Fibroblast of lung (primary cell): Measurements from ENCODE around the gene SPACA9. TPM values are rescaled to one million over a fixed set of nuclear protein-coding genes. Genes with fewer than 3 reads are reported as not detected.

Experiments used
- DNase-seq, 2 donors: peaks; one replicate each; pipeline versions ENCODE4 v3.0.0 to v3.0.0-alpha.2; 2010; ENCODE audit warnings: low read depth in 2 of 2
- H2AFZ ChIP-seq: 2 replicates; pipeline ENCODE4 v1.5.1; 2012; ENCODE audit warnings: low read length, control low read depth, inconsistent platforms
- H3K27ac ChIP-seq: 2 replicates; pipeline ENCODE4 v1.5.1; 2011; ENCODE audit warnings: low read length, control low read depth; ENCODE audit not compliant: insufficient read depth
- H3K27me3 ChIP-seq: 2 replicates; pipeline ENCODE4 v1.5.1; 2011; ENCODE audit warnings: mild to moderate bottlenecking, low read length; ENCODE audit not compliant: control insufficient read depth, insufficient read depth
- H3K36me3 ChIP-seq: 2 replicates; pipeline ENCODE4 v1.5.1; 2011; ENCODE audit warnings: low read length; ENCODE audit not compliant: control insufficient read depth, insufficient read depth
- H3K4me1 ChIP-seq: 2 replicates; pipeline ENCODE4 v1.5.1; 2011; ENCODE audit warnings: low read length; ENCODE audit not compliant: control insufficient read depth, insufficient read depth; ENCODE audit errors: extremely low read depth
- H3K4me2 ChIP-seq: 2 replicates; pipeline ENCODE4 v1.5.1; 2011; ENCODE audit warnings: low read length, control low read depth; ENCODE audit not compliant: insufficient read depth; ENCODE audit errors: extremely low read depth
- H3K4me3 ChIP-seq, 4 experiments: fragments of 200-600 bp in 1 of 4; sonication (generic) in 1 of 4; replicated peaks in 1 of 4; 2 replicates each; pipeline ENCODE4 v1.5.1; 2011 to 2016; ENCODE audit warnings: low read length in 4 of 4, low read depth in 3 of 4, mild to moderate bottlenecking in 3 of 4, control low read depth in 2 of 4, inconsistent platforms in 1 of 4, mixed read lengths in 1 of 4; ENCODE audit not compliant: insufficient read depth in 1 of 4; ENCODE audit errors: control extremely low read depth in 1 of 4
- H3K79me2 ChIP-seq: 2 replicates; pipeline ENCODE4 v1.5.1; 2012; ENCODE audit warnings: mild to moderate bottlenecking, low read length, inconsistent platforms; ENCODE audit not compliant: control insufficient read depth, insufficient read depth
- H3K9ac ChIP-seq: 2 replicates; pipeline ENCODE4 v1.5.1; 2011; ENCODE audit warnings: mild to moderate bottlenecking, low read length, control low read depth; ENCODE audit not compliant: insufficient read depth
- H3K9me3 ChIP-seq: 2 replicates; pipeline ENCODE4 v1.5.1; 2012; ENCODE audit warnings: low read depth, low read length; ENCODE audit not compliant: control insufficient read depth, insufficient read depth
- H4K20me1 ChIP-seq: 2 replicates; pipeline ENCODE4 v1.5.1; 2011; ENCODE audit warnings: low read length; ENCODE audit not compliant: control insufficient read depth, insufficient read depth; ENCODE audit errors: extremely low read depth
- CTCF ChIP-seq, 2 donors: IDR thresholded peaks in 1 of 2; conservative IDR thresholded peaks in 1 of 2; 1 replicate in 1 of 2; 2 replicates in 1 of 2; pipeline ENCODE4 v1.5.1; 2011 to 2012; ENCODE audit warnings: low read length in 2 of 2, control low read depth in 1 of 2, inconsistent platforms in 1 of 2, low read depth in 1 of 2, mild to moderate bottlenecking in 1 of 2
- EZH2 ChIP-seq: IDR thresholded peaks from 2 replicates; pipeline ENCODE4 v1.5.1; 2012; ENCODE audit warnings: low read length, control low read depth, mild to moderate bottlenecking; ENCODE audit errors: missing control alignments
- polyA plus RNA-seq, 2 donors: library from polyadenylated mRNA; depleted of rRNA in 1 of 2; stranded (reverse) in 1 of 2; unstranded in 1 of 2; fragments of >200 nt; gene quantifications; 2 replicates each; pipeline ENCODE4 v1.2.1, GENCODE V29; 2011 to 2012; ENCODE audit warnings: missing spikeins in 1 of 2
- total RNA-seq: library from RNA; depleted of rRNA; stranded (reverse); fragments of >200 nt; gene quantifications from 2 replicates; pipeline ENCODE4 v1.2.1, GENCODE V29; 2014

SPACA9 gene
- total and polyA plus RNA-seq, 2 donors (not counting 1 experiment from before 2014, with no cell fraction given) = 4.3 to 4.4 TPM

- Histone ChIP-seq H3K4me1 (no peaks in the 10 kb centered on the region), H4K20me1 (no peaks in the 10 kb centered on the region), H3K27ac (no peak overlapping the region), H3K9me3 (no peaks in the 10 kb centered on the region), H3K27me3 (no peaks in the 10 kb centered on the region), H3K4me3 (no peak overlapping the region), H3K9ac (no peak overlapping the region), H3K4me2 (no peak overlapping the region), H3K36me3 (peaks cover 17% of the 10 kb centered on the region), H2AFZ (no peak overlapping the region), H3K79me2 (no peaks in the 10 kb centered on the region)
- DNase-seq = no peak
- TF ChIP-seq CTCF (conservative IDR thresholded peaks at IDR 0.05 in 1 of 2, IDR thresholded peaks at IDR 0.05 in 1 of 2; ENCODE audit: low read depth in 1 of 2, low read length in 2 of 2) (no peak), EZH2 (no peak)
Measured at GRCh38 chr9:132894346-132894745, 15.6 kb downstream of the SPACA9 start.

GRCh38 chr9:132894862-132895835 is 16.5 kb downstream of the SPACA9 start:
- Histone ChIP-seq H3K9me3 (no peaks in the 10 kb centered on the region), H3K27ac (no peak overlapping the region), H3K27me3 (no peaks in the 10 kb centered on the region), H4K20me1 (no peaks in the 10 kb centered on the region), H3K79me2 (no peaks in the 10 kb centered on the region), H3K4me2 (no peak overlapping the region), H3K9ac (no peak overlapping the region), H2AFZ (no peak overlapping the region), H3K4me1 (no peaks in the 10 kb centered on the region), H3K4me3 (no peak overlapping the region), H3K36me3 (peaks cover 19% of the 10 kb centered on the region)
- TF ChIP-seq CTCF (conservative IDR thresholded peaks at IDR 0.05 in 1 of 2, IDR thresholded peaks at IDR 0.05 in 1 of 2; ENCODE audit: low read depth in 1 of 2, low read length in 2 of 2) = no peak
- DNase-seq = no peak

- no peaks in the 10 kb centered on the region for H4K20me1 ChIP-seq
- no peaks in the 10 kb centered on the region for H3K27me3 ChIP-seq
- no peak overlapping the region for H2AFZ ChIP-seq
- no peak overlapping the region for H3K9ac ChIP-seq
- no peak overlapping the region for H3K27ac ChIP-seq
- H3K79me2 ChIP-seq = no peaks in the 10 kb centered on the region
- TF ChIP-seq CTCF (conservative IDR thresholded peaks at IDR 0.05 in 1 of 2, IDR thresholded peaks at IDR 0.05 in 1 of 2; ENCODE audit: low read depth in 1 of 2, low read length in 2 of 2) = no peak
- peaks cover 19% of the 10 kb centered on the region for H3K36me3 ChIP-seq
- no peaks in the 10 kb centered on the region for H3K4me1 ChIP-seq
- DNase-seq = no peak
- no peaks in the 10 kb centered on the region for H3K9me3 ChIP-seq
- no peak overlapping the region for H3K4me3 ChIP-seq
- no peak overlapping the region for H3K4me2 ChIP-seq
Measured at GRCh38 chr9:132896264-132896663, 17.6 kb downstream of the SPACA9 start.
